Measurements from ENCODE around the gene FANCD2OS.
"Not testable (repeated sequence)": the region's sequence is repeated elsewhere in the genome, so short reads cannot be mapped to it uniquely, and the experiment has no call there.

The FANCD2OS gene

GRCh38 chr3:10091387-10091786 is 16.7 kb downstream of the FANCD2OS start:
- not testable (repeated sequence) for DNase-seq

GRCh38 chr3:10090774-10091173 is 17.3 kb downstream of the FANCD2OS start:
- not testable (repeated sequence) for DNase-seq

- no peak for DNase-seq
These were observed 17.9 kb downstream of the FANCD2OS start for GRCh38 chr3:10090179-10090578.

- no peak for DNase-seq
These were observed 19.8 kb downstream of the FANCD2OS start for GRCh38 chr3:10088256-10088655.

- DNase-seq: no peak
These were observed 22.3 kb downstream of the FANCD2OS start for GRCh38 chr3:10085738-10086137.

- DNase-seq: no peak
These were observed 26.2 kb downstream of the FANCD2OS start for GRCh38 chr3:10081871-10082270.

GRCh38 chr3:10074666-10075065 is 33.4 kb downstream of the FANCD2OS start:
- DNase-seq: no peak

- DNase-seq: not testable (repeated sequence)
These were observed 38.0 kb downstream of the FANCD2OS start for GRCh38 chr3:10070077-10070476.

- DNase-seq: no peak
These were observed 53.0 kb downstream of the FANCD2OS start for GRCh38 chr3:10055097-10055496.

All from OCI-M1 (cell line).